ENCODE results near the gene MMP17. TPM values are rescaled to one million over a fixed set of nuclear protein-coding genes. Genes with fewer than 3 reads are reported as not detected.
A peak's percentile ranks its signal among the peaks of the same experiment; 100 is the strongest.

MMP17 gene
- 33.1 and 41.7 TPM in 2 replicates for total RNA-seq (2014; rRNA removed)
- polyA plus RNA-seq (2012): 31.8 TPM

- peak; percentile 51 for DNase-seq (ENCODE audit: low read depth)
Measured at GRCh38 chr12:131827961-131828534, at the start of gene MMP17. Gene MMP17 (plus strand): TSS chr12:131828393. CDS start chr12:131828495, 102 bp downstream.

GRCh38 chr12:131779027-131779426 lies 49.2 kb upstream of the MMP17 start:
- no peak for DNase-seq (ENCODE audit: low read depth)

GRCh38 chr12:131782061-131782460 lies 46.1 kb upstream of the MMP17 start:
- no peak for DNase-seq (ENCODE audit: low read depth)

GRCh38 chr12:131783915-131784541 lies 44.2 kb upstream of the MMP17 start:
- DNase-seq (ENCODE audit: low read depth): peak; percentile 95

- peak; percentile 94 for DNase-seq (ENCODE audit: low read depth)
Measured at GRCh38 chr12:131784909-131785762, 43.1 kb upstream of the MMP17 start.

GRCh38 chr12:131785763-131786330 lies 42.3 kb upstream of the MMP17 start:
- peak; percentile 10 for DNase-seq (ENCODE audit: low read depth)

GRCh38 chr12:131786331-131786730 lies 41.9 kb upstream of the MMP17 start:
- no peak for DNase-seq (ENCODE audit: low read depth)

- no peak for DNase-seq (ENCODE audit: low read depth)
Measured at GRCh38 chr12:131787143-131787660, 41.0 kb upstream of the MMP17 start.

GRCh38 chr12:131788070-131788469 lies 40.1 kb upstream of the MMP17 start:
- DNase-seq (ENCODE audit: low read depth): no peak

GRCh38 chr12:131789638-131790037 lies 38.6 kb upstream of the MMP17 start:
- no peak for DNase-seq (ENCODE audit: low read depth)

- DNase-seq (ENCODE audit: low read depth): peak; percentile 36
Measured at GRCh38 chr12:131793243-131794022, 34.8 kb upstream of the MMP17 start.

GRCh38 chr12:131794061-131794460 lies 34.1 kb upstream of the MMP17 start:
- no peak for DNase-seq (ENCODE audit: low read depth)

GRCh38 chr12:131794573-131794972 lies 33.6 kb upstream of the MMP17 start:
- DNase-seq (ENCODE audit: low read depth): no peak

GRCh38 chr12:131795064-131795463 lies 33.1 kb upstream of the MMP17 start:
- no peak for DNase-seq (ENCODE audit: low read depth)

- no peak for DNase-seq (ENCODE audit: low read depth)
Measured at GRCh38 chr12:131795690-131796410, 32.3 kb upstream of the MMP17 start.

GRCh38 chr12:131796411-131796736 lies 31.8 kb upstream of the MMP17 start:
- no peak for DNase-seq (ENCODE audit: low read depth)

- no peak for DNase-seq (ENCODE audit: low read depth)
Measured at GRCh38 chr12:131796754-131797587, 31.2 kb upstream of the MMP17 start.

GRCh38 chr12:131797588-131797934 lies 30.6 kb upstream of the MMP17 start:
- no peak for DNase-seq (ENCODE audit: low read depth)

- DNase-seq (ENCODE audit: low read depth): no peak
Measured at GRCh38 chr12:131799195-131799594, 29.0 kb upstream of the MMP17 start.
